Left cardiac atrium (tissue), 4 donors: ENCODE data around the gene AIFM2. TPM values are rescaled to one million over a fixed set of nuclear protein-coding genes. Genes with fewer than 3 reads are reported as not detected.

Experiments
- ATAC-seq, 2 donors: fragments of 200-7000 bp; cut with Tn5 transposase; one replicate each; pipeline ENCODE4 v1.9.1; 2020; ENCODE audit warnings: mild to moderate bottlenecking in 2 of 2, moderate library complexity in 2 of 2
- DNase-seq: peaks from one replicate; pipeline ENCODE4 v3.0.0-alpha.2; 2020
- intact Hi-C, 2 donors: fragments of 100-400 bp; cut with DNase I; formaldehyde crosslinking; loops; one replicate each; pipeline versions ENCODE4 v1.14.1 to v1.15.1; 2022 to 2023
- total RNA-seq, 2 donors: library from RNA; stranded (reverse); fragmentation: NEBNext Ultra II Directional; extraction: Animal tissue kit (Norgen Biotek cat#: 25700); gene quantifications; one replicate each; pipeline ENCODE4 v1.2.1, GENCODE V29; 2021
- donor health status: DM: no; HTN: yes; CAD: no.
- donor health status: DM: no; HTN: yes; CAD: no; lungs with severe emphysema.
- donor health status: DM: yes; HTN: yes; CAD: no.
- donor health status: Dilated cardiomyopathy.

The AIFM2 gene
- total RNA-seq, 2 donors from 2014 or later, result 19.3 to 20.7 TPM

DNA sequence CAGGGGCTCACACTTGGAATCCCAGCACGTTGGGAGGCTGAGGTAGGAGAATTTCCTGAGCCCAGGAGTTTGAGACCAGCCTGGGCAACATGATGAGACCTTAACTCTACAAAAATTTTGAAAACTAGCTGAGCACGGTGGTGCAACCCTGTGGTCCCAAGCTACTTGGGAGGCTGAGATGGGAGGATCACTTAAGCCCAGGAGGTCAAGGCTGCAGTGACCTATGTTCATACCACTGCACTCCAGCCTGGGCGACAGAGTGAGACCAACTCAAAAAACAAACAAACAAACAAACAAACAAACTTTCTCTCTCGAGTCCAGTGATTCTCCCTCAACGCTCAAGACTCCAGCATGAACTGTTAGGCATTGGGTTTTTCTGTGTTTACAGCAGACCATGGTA, 15.9 kb upstream of the AIFM2 start:
- DNase-seq (no peak), ATAC-seq (no peak)
- intact Hi-C loops, result no loop called here

GRCh38 chr10:70147259-70147625, 14.6 kb upstream of the AIFM2 start:
- DNase-seq, result no peak
- intact Hi-C loops, result no loop called here
- ATAC-seq, result no peak

DNA sequence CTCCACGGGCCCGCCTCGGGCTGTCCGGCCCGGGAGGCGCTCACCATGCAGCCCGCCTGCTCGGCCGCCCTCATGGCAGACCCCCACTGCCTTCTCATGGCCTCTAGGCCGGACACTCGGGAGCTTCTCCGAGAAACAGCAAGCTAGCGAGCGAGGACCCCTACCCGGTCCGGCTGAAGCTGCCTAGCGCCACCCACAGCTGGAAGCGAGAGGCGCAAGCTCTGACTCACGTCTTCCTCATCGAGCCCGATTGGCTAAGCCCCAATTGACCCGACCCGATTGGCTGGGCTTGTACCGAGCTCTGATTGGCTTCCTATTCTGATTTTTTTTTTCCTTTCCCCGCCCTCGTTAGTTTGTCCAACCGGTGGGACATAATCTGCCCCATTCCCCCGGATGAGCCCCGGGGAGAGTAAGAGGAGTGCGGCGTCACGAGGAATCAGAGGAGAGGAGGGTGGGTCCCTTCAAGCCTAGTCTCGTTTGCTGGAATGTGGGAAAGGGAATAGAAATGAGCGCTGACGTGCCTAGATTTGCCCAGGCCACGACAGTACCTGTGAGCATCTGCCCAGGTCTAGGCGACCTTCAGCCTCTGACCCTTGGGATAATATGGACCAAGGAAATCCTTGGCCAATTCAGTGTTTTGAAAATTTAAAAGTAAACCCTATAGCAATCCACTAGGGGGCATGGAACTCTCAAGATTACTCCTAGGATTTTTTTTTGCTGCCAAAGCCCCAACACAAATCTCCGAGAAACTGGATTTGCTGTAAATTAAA, 14.0 kb upstream of the AIFM2 start, which contains the start of gene TYSND1:
Gene TYSND1, minus strand, starts transcription at position 212 of the 770 bp plus-strand sequence. Its CDS starts 114 bp downstream, at position 98.
- peak; percentile 98 for DNase-seq
- intact Hi-C loops, result no loop called here
- peak; percentile 94 to 95 for ATAC-seq

DNA sequence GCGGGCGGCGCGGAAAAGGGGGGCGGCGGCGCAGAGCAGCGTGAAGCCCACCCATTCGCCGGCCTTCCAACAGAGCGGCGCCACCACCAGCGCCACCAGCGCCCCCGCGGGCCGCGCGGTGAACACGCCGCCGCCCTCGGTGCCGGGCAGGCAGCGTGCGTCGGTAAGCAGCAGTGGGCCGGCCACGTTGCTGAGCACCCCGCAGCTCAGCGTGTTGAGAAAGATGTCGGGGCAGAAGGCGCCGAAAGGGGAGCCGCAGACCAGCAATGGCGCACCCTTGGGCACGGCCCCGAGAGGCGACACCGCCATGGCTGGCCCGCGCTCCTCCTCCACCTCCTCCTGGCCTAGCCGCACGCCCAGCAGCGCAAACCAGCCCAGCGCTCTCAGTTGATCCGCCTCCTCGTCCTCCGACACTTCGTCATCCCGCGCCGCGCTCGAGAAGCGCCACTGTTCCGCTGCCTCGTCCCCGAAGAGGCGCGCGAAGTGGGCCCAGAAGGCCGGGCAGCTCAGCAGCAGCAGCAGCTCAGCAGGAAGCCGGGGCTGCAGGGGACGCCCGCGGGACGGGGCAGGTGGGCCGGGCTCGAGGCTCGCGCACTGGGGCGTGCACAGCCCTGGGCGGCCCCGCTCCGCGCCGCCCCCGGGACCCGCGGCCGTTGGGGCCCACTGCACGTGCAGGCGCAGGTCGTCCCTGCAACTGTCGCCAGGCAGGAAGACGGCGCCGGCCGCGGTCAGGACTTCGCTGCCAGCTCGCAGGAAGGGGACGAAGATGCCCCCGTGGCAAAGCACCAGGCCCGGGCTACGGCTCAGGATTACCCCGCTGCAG, 13.3 kb upstream of the AIFM2 start:
- peak; percentile 77 for DNase-seq
- intact Hi-C loops, result no loop called here
- ATAC-seq, result peak; percentile 75 to 77

DNA sequence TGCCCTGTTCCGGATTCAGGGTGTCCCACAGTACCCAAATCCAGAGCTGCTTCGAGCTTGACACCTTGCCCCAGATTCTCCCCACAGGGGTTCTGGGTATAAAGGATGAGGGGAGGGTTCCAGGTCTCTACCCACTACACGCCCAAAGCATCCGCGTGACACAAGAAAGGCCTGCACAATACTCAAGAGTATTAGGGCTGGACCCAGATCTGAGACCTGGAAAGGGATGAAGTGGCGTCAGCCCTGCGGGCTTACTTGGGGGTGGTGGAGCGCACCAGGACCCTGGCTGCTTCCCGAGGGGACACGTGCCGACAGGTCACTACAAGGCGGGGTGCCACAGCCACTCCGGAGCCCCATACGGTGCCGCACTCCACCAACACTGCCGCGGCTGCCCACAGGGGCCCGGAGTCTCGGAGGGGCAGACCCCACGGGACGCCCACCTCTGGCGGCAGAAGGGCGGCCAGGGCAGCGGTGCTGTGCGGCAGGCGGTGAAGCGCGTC, 12.6 kb upstream of the AIFM2 start:
- DNase-seq (peak; percentile 45), ATAC-seq (peak; percentile 1 to 12)
- intact Hi-C loops, result no loop called here

DNA sequence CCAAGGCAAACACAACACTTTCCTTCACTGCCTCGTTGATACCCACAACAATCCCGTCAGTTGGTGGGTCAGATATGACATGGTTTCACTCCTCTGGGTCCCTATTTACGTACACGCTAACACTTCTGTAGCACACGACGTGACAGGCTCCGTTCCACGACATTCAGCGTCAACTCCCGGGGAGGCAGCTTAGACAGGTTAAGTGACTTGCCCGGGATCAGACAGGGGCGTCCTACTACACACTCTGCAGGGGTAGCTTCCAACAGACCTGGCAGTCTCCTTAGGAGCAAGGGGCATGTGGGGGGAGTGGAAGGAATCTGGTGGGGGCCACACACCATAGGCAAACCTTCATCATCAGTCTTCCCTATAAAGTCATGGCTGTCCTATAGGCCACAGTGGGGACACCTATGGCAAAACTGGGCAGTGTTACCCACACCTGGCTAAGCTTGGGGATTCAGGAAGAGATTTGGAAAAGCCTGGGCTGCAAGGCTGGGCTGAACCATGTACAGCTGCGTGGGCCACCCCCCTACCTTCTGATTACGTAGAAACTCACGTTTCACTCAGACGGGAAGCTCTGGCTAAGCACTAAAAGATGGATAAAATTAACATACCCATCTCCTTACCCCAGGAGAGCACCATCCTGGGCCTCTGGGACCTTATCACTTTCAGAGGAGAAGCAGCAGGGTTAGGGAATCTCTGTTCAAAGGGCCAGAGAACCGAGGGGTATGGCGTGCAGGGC, 11.9 kb upstream of the AIFM2 start:
- DNase-seq, result no peak
- intact Hi-C loops, result no loop called here
- ATAC-seq, result no peak

GRCh38 chr10:70142555-70142954, 9.9 kb upstream of the AIFM2 start:
- ATAC-seq (no peak), DNase-seq (no peak)
- intact Hi-C loops, result no loop called here

DNA sequence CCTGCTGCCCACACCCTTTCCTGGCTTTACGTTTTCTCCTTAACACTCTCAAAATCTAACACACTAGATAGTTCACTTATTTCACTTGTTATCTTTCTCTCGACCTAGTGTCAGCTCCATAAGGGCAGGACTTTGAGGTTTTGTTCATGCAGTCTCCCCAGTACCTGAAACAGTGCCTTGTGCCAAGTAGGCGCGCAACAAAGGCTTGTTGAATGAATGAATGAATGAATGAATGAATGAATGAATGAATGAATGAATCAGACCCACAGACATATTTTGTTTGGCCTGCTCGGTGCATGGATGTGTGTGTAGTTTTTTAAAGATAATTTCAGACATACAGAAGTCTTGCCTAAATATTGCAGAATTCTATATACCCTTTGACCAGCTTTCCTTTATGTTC, 7.7 kb upstream of the AIFM2 start:
- DNase-seq (no peak), ATAC-seq (no peak)
- intact Hi-C loops, result no loop called here

GRCh38 chr10:70139997-70140250, 7.3 kb upstream of the AIFM2 start:
- ATAC-seq (no peak), DNase-seq (no peak)
- intact Hi-C loops, result no loop called here

DNA sequence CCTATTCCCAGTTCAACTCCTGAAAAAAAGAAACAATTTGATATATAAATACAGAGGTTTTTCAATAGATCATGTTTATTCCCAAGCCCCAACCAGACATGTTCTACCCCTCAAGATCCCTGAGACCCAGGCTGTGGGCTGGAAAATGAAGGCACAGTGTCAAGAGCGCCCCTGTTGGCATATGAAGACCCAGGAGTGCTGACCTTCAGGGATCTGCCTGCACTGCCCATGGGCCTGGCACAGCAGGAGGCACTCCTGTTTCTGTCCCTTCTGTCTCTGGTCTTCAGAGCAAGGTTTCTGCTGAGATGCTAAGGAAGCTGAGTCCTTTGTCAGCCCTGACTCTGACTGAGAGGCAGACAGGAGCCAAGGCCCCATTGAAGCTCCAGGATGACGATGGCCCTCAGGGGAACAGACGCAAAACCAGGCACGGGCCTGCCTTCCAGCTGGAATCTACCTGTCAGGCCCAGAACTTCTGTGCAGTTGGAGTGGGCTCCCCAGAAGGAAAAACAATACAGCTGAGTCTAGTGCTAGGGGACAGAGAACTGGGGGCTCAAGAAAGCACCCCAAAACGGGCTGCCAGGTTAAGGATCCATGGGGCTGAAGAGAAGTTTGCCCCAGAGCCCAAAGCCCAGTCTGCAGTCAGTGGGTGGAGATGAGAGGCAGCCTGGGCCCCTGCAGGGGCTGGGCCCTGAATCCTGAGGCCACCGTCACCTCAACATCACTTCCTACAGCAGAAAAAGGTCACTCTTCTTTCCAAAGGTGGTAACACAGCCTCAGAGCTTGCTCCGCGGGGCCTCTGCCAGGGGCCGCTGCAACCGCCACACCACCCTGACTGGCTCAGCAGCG, 6.7 kb upstream of the AIFM2 start:
- DNase-seq (no peak), ATAC-seq (no peak)
- intact Hi-C loops, result no loop called here

- ATAC-seq, result no peak
- no peak for DNase-seq
- intact Hi-C loops, result no loop called here
These were observed 5.6 kb upstream of the AIFM2 start for GRCh38 chr10:70137927-70138883.

GRCh38 chr10:70137135-70137534, 4.5 kb upstream of the AIFM2 start:
- ATAC-seq (no peak), DNase-seq (no peak)
- intact Hi-C loops, result no loop called here

DNA sequence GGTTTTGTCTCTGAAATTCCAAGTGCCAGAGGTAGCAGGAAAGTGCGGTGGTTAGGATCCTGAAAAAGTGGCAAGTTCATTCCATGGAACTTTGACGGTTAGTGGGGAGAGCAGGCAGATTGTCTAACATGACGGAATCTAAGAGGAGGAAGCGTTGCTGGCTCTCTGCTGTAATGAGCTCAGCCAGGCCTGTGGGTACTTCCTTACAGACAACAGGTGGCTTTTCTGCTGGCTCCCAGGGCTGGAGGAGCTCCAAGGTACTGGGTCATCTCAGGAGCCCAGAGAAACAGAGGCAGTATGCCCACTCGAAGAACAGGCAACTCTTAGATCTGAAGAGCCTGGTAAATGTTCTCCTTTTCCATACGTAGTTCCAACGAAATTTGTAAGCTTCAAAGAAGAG, 3.1 kb upstream of the AIFM2 start:
- no peak for DNase-seq
- no peak for ATAC-seq
- intact Hi-C loops, result no loop called here

DNA sequence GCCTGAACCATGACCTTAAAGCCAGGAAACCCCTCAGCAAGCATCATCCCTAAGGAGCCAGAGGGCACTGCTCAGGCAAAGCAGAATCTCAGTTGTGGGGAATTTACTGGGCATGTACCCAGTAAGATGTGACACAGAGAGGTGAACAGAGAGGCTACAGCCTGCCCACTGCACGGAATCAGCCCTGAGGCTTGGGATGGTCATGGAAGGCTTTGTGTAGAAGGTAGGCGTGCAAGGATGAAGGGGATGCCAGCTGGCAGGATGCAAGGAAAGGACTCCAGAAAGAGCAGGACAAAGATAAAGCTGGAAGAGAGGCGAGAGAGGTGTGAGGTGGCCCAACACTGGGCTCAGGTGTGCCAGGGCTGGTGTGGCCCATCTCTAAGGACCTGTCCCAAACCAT, 2.4 kb upstream of the AIFM2 start:
- intact Hi-C loops, result no loop called here
- ATAC-seq (no peak), DNase-seq (no peak)

DNA sequence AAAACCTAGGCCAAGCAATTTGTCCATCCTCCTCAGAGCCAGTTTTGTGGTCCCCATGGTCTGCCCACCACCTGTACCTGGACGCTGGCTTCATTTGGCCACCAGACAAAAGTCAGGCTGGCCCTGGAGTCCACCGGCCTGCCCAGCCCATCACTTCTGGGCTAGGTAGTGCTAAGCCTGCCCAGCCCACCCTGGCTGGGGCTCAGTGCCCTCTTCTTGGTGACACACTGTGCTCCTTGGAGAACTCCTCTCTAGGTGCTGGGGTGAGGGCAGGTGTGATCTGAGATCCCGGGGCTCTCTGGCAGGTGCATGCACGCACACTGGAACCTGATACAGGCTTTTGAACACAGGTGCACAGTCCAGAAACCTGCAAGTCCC, 1.1 kb downstream of the AIFM2 start:
- ATAC-seq (peak in 1 of 2 donors; percentile 4), DNase-seq (no peak)
- intact Hi-C loops, result no loop called here

DNA sequence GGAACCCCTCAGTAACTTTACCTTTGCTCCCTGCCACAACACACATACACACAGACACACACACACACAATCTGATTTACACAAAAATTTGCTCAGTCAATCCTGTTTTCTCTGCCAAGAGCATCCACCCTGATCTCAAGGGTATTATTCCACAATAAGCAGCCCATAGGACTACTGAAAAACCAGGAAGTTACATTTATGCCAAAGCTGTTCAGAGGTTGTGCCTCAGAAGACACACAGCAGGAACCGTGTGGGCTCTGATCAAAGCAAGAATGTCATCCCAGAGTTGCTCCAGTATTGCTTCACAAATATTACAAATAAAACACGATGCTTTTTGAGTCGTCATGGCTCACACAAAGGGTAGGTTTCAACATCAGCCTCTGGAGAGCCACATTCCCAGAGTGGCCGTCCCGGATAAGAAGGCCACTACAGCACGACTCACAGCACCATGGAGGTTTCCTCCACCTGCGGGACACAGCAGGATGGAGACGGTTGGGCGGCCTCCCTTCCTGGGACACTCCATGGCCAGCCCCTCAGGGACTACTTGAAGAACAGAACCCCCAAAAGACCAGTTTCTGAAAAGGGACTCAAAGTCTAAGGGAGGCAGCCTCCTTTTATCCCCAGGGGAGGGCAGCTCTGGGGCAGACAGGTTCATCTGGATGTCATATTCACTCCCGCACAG, 1.6 kb downstream of the AIFM2 start:
- intact Hi-C loops, result no loop called here
- ATAC-seq, result peak in 1 of 2 donors; percentile 29
- DNase-seq, result no peak

- intact Hi-C loops, result no loop called here
- ATAC-seq (peak in 1 of 2 donors; percentile 66), DNase-seq (no peak)
These were observed 5.8 kb downstream of the AIFM2 start for GRCh38 chr10:70126700-70127395.
